Left lobe of liver (tissue), 2 donors: ENCODE data around the gene DYRK1B. TPM values are rescaled to one million over a fixed set of nuclear protein-coding genes. Genes with fewer than 3 reads are reported as not detected.
"Not testable (repeated sequence)": the region's sequence is repeated elsewhere in the genome, so short reads cannot be mapped to it uniquely, and the experiment has no call there.

ENCODE experiments used
- ATAC-seq: fragments of 200-7000 bp; cut with Tn5 transposase; one replicate; pipeline ENCODE4 v1.9.1; 2020; ENCODE audit warnings: mild to moderate bottlenecking, moderate library complexity
- DNase-seq: peaks from one replicate; pipeline ENCODE4 v3.0.0-alpha.2; 2020; ENCODE audit warnings: low spot score
- total RNA-seq: library from RNA; stranded (reverse); gene quantifications from one replicate; pipeline ENCODE4 v1.2.1, GENCODE V29; 2021
- donor health status: DM: no; HTN: no; CAD: no; lungs with moderate emphysema.
- donor health status: DM: no; HTN: yes; CAD: no.

Gene DYRK1B
- total RNA-seq, 1 donor from 2014 or later: 5.5 TPM

DNA sequence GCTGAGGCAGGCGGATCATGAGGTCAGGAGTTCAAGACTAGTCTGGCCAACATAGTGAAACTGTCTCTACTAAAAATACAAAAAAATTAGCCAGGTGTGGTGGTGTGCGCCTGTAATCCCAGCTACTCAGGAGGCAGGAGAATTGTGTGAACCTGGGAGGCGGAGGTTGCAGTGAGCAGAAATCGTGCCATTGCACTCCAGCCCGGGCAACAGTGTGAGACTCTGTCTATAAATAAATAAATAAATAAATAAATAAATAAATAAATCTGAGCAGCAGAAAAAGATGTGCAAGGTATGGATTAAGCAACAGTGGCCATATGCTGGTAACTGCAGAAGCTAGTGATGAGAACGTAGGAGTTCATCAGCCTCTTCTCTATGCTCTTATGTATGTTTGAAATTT lies 19.9 kb downstream of the DYRK1B start:
- not testable (repeated sequence) for DNase-seq, ATAC-seq

DNA sequence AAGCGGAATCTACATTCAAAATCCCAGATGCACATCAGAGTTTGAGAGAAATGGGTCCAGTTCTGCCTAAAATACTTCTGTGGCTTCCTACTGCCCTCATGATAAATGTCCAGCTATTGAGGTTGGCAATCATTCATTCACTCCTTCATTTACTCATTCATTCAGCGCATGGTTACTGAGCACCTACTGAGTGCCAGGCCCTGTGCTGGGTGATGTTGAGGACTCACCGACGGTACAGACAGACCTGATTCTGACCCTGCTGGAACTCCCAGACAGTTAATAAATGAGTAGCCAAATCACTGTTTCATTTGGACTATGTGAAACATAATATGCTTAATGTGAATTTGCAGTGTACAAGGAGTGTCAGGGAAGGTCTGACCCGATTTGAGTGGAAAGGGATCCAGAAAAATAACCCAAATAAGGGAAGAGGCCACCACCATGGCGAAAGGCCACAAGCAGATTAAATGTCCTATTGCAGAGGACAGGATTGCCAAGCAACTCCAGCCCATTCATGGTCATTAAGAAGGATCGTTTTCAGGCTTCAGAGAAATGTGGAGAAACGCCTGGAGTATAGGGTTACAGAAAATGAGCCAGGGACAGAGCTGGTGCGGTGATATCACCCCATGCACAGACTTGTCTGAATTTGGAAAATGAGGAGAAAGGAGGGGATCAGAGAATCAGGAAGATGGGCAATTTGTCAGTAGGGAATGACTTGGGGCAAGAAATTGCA lies 20.5 kb downstream of the DYRK1B start:
- DNase-seq (no peak), ATAC-seq (no peak)

DNA sequence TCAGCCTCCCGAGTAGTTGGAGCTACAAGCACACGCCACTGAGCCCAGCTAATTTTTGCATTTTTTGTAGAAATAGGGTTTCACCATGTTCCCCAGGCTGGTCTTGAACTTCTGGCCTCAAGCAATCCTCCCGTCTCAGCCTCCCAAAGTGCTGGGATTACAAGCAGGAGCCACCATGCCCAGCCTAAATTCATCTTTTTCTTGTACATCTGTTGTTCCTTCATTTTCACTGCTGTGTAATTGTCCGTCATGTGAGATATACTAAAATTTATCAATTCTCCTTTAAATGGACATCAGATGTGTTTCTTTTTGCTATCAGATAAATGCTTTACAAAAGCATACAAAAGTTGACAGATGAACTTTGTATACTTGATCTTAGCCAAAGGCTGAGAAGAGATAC lies 22.9 kb downstream of the DYRK1B start:
- no peak for DNase-seq
- no peak for ATAC-seq

- no peak for DNase-seq
- ATAC-seq: no peak
Observed at GRCh38 chr19:39810424-39810823, 23.5 kb downstream of the DYRK1B start.

DNA sequence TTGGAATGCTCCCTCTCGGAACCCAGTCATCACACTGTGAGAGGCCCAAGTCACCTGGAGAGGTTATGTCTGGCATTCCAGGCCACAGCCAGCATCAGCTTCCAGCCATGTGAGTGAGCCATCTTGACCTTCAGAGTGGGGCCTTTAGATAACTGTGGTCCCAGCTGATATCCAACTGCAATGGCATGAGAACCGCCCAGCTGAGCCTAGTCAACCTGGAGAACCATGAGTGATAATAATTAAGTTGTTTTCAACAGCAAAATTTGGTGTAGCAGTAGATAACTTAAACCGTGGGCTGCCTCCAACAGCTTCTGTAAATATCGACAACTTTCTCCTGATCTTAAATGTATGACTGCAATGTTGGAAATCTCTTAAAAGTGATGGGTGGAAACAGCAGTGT lies 24.6 kb downstream of the DYRK1B start:
- no peak for ATAC-seq

DNA sequence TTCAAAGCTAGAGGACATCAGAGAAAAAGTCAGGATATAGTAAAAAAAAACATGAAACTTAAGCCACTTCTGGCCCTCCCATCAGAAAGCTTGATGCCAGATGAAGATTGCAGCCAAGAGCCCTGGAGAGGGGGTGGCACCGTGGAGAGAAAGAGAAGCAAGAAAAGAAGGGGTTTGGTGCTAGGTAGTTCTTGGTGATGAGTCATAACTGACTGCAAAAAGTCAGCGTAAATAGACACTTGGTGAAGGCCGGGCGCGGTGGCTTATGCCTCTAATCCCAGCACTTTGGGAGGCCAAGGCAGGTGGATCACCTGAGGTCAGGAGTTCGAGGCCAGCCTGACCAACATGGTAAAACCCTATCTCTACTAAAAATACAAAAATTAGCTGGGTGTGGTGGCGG lies 25.3 kb downstream of the DYRK1B start:
- DNase-seq, ATAC-seq: not testable (repeated sequence)

More for the DNA sequence above, 24.6 kb downstream of the DYRK1B start:
- DNase-seq: no peak

DNA sequence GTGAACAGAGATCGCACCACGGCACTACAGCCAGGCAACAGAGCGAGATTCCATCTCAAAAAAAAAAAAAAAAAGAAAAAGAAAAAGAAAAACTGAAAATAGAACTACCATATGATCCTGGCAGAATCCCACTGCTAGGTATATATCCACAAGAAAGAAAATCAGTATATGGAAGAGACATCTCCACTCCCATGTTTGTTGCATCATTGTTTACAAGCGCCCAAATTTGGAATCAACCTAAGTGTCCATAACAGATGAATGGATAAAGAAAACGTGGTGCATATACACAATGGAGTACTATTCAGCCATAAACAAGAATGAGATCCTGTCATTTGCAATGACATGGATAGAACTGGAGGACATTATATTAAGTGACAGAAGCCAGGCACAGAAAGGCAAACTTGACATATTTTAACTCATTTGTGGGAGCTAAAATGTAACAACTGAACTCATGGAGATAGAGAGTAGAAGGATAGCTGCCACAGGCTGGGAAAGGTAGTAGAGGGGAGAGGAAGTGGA lies 26.1 kb downstream of the DYRK1B start:
- DNase-seq: no peak
- no peak for ATAC-seq

DNA sequence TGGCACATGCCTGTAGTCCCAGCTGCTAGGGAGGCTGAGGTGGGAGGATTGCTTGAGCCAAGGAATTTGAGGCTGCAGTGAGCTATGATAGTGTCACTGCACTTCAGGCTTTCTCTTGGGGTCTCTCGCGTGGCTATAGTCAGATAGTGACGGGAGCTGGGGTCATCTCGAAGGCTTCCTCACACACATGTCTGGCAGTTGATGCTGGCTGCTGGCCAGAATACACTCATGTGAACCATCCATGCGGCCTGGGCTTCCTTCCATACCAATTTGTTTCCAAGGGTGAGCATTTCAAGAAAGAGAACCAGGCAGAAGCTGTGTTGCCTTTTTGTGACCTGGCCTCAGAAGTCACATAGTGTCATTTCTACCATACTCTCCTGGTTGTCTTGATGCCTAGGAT lies 28.9 kb downstream of the DYRK1B start:
- ATAC-seq (no peak), DNase-seq (no peak)

- DNase-seq (no peak), ATAC-seq (no peak)
Observed at GRCh38 chr19:39802958-39803357, 31.0 kb downstream of the DYRK1B start.

- DNase-seq: no peak
- no peak for ATAC-seq
Observed at GRCh38 chr19:39797083-39797482, 36.9 kb downstream of the DYRK1B start.

DNA sequence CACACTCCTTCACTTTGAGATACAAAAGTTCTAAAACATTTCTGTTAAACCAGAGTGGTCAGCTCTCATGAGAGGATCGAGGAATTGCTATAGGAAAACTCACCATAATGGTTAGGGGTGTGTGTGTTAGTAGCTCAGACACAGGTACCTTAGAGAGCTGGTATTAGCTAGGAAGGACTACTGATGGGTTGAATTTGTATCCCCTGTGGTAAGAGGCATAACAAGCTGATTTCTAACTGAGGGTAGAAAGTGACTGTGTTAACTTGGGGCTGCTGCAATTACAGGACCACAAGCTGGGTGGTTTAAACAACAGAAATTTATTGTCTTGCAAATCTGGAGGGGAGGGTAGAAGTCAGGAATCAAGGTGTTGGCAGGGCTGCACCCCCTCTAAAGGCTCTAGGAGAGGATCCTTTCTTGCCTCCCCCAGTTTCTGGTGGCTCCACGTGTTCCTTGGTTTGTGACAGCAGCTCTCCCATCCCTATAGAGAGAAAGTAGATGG lies 37.9 kb downstream of the DYRK1B start:
- ATAC-seq (no peak), DNase-seq (no peak)

GRCh38 chr19:39795001-39795400 lies 39.0 kb downstream of the DYRK1B start:
- no peak for DNase-seq

DNA sequence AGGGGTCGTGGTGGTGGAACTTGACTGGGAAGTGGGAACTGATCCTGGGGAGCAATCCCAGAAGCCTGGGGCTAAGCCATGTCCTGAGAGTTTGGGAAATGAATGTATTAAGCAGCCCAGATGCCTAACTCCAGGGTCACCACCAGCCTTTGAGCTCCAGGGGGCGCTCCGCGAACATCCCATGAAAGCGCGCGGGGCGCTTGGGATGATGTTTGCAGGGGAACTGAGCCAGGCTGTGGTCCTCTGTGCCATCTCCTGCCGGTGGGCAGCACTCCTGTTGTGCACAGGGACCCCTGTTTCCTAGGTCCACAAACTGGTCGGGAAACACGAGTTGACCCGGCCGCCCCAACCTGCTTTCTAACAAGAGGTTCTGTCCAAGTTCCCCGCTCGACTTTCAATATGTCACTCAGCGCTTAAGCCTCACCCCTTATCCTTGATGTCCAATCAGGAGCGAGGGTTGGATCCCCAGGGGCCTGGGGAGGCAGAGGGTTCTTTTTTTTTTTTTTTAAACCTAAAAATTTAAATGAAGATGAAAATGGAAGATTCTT lies 40.9 kb downstream of the DYRK1B start:
- ATAC-seq (peak; percentile 100), DNase-seq (peak; percentile 71)

More at GRCh38 chr19:39795001-39795400, 39.0 kb downstream of the DYRK1B start:
- ATAC-seq: no peak

- ATAC-seq (no peak), DNase-seq (no peak)
Observed at GRCh38 chr19:39788244-39788643, 45.7 kb downstream of the DYRK1B start.

- DNase-seq (no peak), ATAC-seq (no peak)
Observed at GRCh38 chr19:39780894-39781293, 53.1 kb downstream of the DYRK1B start.

GRCh38 chr19:39778763-39779162 lies 55.2 kb downstream of the DYRK1B start, which contains the start of gene LEUTX:
Gene LEUTX (plus strand): TSS chr19:39778854. CDS start chr19:39778921, 67 bp downstream.
- no peak for DNase-seq
- ATAC-seq: no peak

Other genes starting within 250 kb of the DYRK1B start
- gene LGALS13, start 231.6 kb downstream of the DYRK1B start, total RNA-seq: not detected
- not detected for gene LGALS16, start 178.2 kb downstream of the DYRK1B start, total RNA-seq
- not detected for gene LGALS14, start 129.7 kb downstream of the DYRK1B start, total RNA-seq
- not detected for gene CLC, start 96.1 kb downstream of the DYRK1B start, total RNA-seq
- gene LEUTX, start 55.3 kb downstream of the DYRK1B start, total RNA-seq: not detected
- 43.0 TPM for gene FBL, start 12.2 kb upstream of the DYRK1B start, total RNA-seq
- 7.3 TPM for gene FCGBP, start 100.5 kb upstream of the DYRK1B start, total RNA-seq
- 47.9 TPM for gene PSMC4, start 137.0 kb upstream of the DYRK1B start, total RNA-seq
- 4.7 TPM for gene ZNF546, start 162.9 kb upstream of the DYRK1B start, total RNA-seq
- 7.0 TPM for gene ZNF780B, start 222.1 kb upstream of the DYRK1B start, total RNA-seq